ENCODE data around the gene OR8D2. TPM values are rescaled to one million over a fixed set of nuclear protein-coding genes. Genes with fewer than 3 reads are reported as not detected.

Gene OR8D2
- total RNA-seq, 6 experiments from 2014 or later, result not detected

DNA sequence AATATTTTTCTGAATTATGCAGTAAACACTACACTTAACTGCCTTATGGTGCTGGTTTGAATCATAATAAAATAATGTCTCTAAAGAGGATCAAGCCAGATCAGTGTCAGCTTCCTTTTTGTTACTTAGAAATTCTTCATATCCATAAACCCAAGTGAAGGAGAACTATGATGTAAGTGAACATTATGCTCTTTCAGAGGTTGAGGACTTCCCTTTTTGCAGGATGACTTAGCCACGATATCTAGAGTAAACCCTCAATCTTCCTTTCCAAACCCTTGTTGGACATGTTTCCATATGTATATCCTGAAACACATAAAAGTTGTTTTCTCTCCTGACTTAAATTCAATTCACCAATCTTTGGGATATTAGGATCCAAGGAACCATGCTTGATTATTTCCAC, 25.3 kb downstream of the OR8D2 start:
- Mint-ChIP-seq H3K36me3 (ENCODE audit: low read depth) (no peaks in the 10 kb centered on the region), H3K4me1 (ENCODE audit: low read depth) (no peaks in the 10 kb centered on the region), H3K27ac (no peak overlapping the region), H3K4me3 (no peak overlapping the region), H3K9me3 (peaks cover 25% of the 10 kb centered on the region), H3K27me3 (ENCODE audit: insufficient read depth) (no peaks in the 10 kb centered on the region; the same call in 1 of the 2 replicates)
- TF ChIP-seq, protein P1, sequence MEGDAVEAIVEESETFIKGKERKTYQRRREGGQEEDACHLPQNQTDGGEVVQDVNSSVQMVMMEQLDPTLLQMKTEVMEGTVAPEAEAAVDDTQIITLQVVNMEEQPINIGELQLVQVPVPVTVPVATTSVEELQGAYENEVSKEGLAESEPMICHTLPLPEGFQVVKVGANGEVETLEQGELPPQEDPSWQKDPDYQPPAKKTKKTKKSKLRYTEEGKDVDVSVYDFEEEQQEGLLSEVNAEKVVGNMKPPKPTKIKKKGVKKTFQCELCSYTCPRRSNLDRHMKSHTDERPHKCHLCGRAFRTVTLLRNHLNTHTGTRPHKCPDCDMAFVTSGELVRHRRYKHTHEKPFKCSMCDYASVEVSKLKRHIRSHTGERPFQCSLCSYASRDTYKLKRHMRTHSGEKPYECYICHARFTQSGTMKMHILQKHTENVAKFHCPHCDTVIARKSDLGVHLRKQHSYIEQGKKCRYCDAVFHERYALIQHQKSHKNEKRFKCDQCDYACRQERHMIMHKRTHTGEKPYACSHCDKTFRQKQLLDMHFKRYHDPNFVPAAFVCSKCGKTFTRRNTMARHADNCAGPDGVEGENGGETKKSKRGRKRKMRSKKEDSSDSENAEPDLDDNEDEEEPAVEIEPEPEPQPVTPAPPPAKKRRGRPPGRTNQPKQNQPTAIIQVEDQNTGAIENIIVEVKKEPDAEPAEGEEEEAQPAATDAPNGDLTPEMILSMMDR (IDR thresholded peaks at IDR 0.05), result no peak
- DNase-seq, result no peak

- H3K27ac Mint-ChIP-seq, result no peak overlapping the region
- no peaks in the 10 kb centered on the region for H3K36me3 Mint-ChIP-seq (ENCODE audit: low read depth)
- no peaks in the 10 kb centered on the region for H3K4me1 Mint-ChIP-seq (ENCODE audit: low read depth)
- DNase-seq, result peak; percentile 48
- H3K27me3 Mint-ChIP-seq (ENCODE audit: insufficient read depth), result no peaks in the 10 kb centered on the region; the same call in 1 of the 2 replicates
- no peak overlapping the region for H3K4me3 Mint-ChIP-seq
- TF ChIP-seq, protein P1 (IDR thresholded peaks at IDR 0.05), result no peak
- peaks cover 52% of the 10 kb centered on the region for H3K9me3 Mint-ChIP-seq
Observed at GRCh38 chr11:124285610-124286344, 34.2 kb downstream of the OR8D2 start.

GRCh38 chr11:124278261-124278660, 41.7 kb downstream of the OR8D2 start:
- peaks cover 52% of the 10 kb centered on the region for H3K9me3 Mint-ChIP-seq
- H3K4me1 Mint-ChIP-seq (ENCODE audit: low read depth), result no peaks in the 10 kb centered on the region
- no peak overlapping the region for H3K27ac Mint-ChIP-seq
- no peaks in the 10 kb centered on the region for H3K27me3 Mint-ChIP-seq (ENCODE audit: insufficient read depth)
- no peaks in the 10 kb centered on the region for H3K36me3 Mint-ChIP-seq (ENCODE audit: low read depth)
- TF ChIP-seq, protein P1 (IDR thresholded peaks at IDR 0.05), result no peak
- H3K4me3 Mint-ChIP-seq, result no peak overlapping the region
- no peak for DNase-seq

DNA sequence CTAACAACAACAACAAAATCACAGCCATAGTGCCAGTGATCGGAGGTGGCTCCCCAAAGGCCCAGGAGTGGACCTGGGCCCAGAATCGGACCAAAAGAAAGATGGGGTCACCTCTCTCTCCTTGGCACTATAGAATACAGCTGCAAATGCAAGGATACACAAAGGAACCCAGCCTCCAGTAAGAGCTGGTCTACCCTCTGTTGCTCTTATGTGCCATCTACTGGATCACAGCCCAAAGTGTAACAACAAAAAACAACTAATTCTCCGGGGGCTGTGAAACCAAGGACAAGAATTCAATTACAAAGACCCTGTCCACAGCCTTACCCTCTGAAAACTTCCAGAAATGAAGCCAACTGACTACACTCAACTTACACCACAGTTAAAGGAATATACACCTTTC, 42.2 kb downstream of the OR8D2 start:
- Mint-ChIP-seq H3K27ac (no peak overlapping the region), H3K9me3 (peaks cover 48% of the 10 kb centered on the region), H3K36me3 (ENCODE audit: low read depth) (no peaks in the 10 kb centered on the region), H3K4me1 (ENCODE audit: low read depth) (no peaks in the 10 kb centered on the region), H3K27me3 (ENCODE audit: insufficient read depth) (no peaks in the 10 kb centered on the region), H3K4me3 (no peak overlapping the region)
- TF ChIP-seq, protein P1 (IDR thresholded peaks at IDR 0.05), result no peak
- no peak for DNase-seq

GRCh38 chr11:124277207-124277606, 42.8 kb downstream of the OR8D2 start:
- no peak overlapping the region for H3K27ac Mint-ChIP-seq
- H3K4me3 Mint-ChIP-seq, result no peak overlapping the region
- no peaks in the 10 kb centered on the region for H3K36me3 Mint-ChIP-seq (ENCODE audit: low read depth)
- H3K27me3 Mint-ChIP-seq (ENCODE audit: insufficient read depth), result no peaks in the 10 kb centered on the region
- TF ChIP-seq, protein P1 (IDR thresholded peaks at IDR 0.05), result no peak
- peaks cover 46% of the 10 kb centered on the region for H3K9me3 Mint-ChIP-seq
- no peaks in the 10 kb centered on the region for H3K4me1 Mint-ChIP-seq (ENCODE audit: low read depth)
- no peak for DNase-seq

Measured in HFFc6 (cell line).